IPS DF 6.9 (cell line): ENCODE data around the gene TUT1.
"Not testable (repeated sequence)": the region's sequence is repeated elsewhere in the genome, so short reads cannot be mapped to it uniquely, and the experiment has no call there.

Experiments
- DNase-seq: peaks from one replicate; pipeline ENCODE4 v3.0.0-alpha.2; 2013; ENCODE audit warnings: low read depth, low spot score
- H3K27ac ChIP-seq: one replicate; pipeline ENCODE4 v1.5.1; 2013; ENCODE audit warnings: low read length, control low read depth
- H3K27me3 ChIP-seq: 2 replicates; pipeline ENCODE4 v1.6.1; 2013; ENCODE audit warnings: mild to moderate bottlenecking, low read length; ENCODE audit not compliant: control insufficient read depth, insufficient read depth
- H3K36me3 ChIP-seq: 2 replicates; pipeline ENCODE4 v1.6.1; 2013; ENCODE audit warnings: low read length; ENCODE audit not compliant: control insufficient read depth, insufficient read depth
- H3K4me1 ChIP-seq: 2 replicates; pipeline ENCODE4 v1.6.1; 2013; ENCODE audit warnings: low read length; ENCODE audit not compliant: control insufficient read depth, insufficient read depth
- H3K4me3 ChIP-seq: 2 replicates; pipeline ENCODE4 v1.5.1; 2013; ENCODE audit warnings: mild to moderate bottlenecking, low read length
- H3K9me3 ChIP-seq: 2 replicates; pipeline ENCODE4 v1.6.1; 2013; ENCODE audit warnings: low read length, inconsistent platforms; ENCODE audit not compliant: control insufficient read depth, insufficient read depth
- WGBS: extraction: QIAGEN DNeasy Blood & Tissue Kit; methylation state at CpG from one replicate; pipeline ENCODE4 v1.1.7; 2013; ENCODE audit warnings: mixed read lengths, missing lambda C conversion rate; ENCODE audit not compliant: insufficient read length, insufficient coverage; 5-methylcytosine and 5-hydroxymethylcytosine counted together

The TUT1 gene

DNA sequence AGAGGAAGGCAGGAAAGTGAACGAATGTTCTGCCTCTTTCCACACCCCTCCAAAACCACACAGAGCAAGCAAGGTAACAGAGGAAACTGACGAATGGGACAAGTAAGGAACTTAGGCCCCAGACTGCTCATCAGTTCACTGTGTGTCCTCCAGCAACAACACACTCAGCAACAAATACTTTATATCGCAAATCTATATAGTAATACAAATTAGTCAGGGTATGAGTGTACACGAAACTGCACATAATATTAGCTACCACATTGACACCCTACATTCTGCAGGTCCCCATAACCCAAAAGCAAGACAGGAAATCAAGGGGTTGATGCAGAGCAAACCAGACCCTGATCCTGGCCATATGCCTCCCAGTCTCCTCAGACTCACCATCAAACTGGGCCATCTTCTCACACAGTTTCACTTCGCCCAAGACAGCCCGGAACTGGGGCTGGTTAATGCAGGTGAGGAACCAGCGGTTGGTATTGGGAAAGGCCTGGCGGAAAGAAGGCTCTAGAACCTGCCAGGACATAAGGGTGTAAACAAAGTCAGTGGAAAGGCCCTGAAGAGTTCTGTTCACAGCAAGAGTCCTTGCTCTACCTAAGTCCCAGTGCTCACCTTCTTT, 24.2 kb downstream of the TUT1 start:
- peaks cover 39% of the 10 kb centered on the region; the same call in 1 of the 2 replicates for H3K36me3 ChIP-seq
- H3K4me1 ChIP-seq: no peaks in the 10 kb centered on the region

DNA sequence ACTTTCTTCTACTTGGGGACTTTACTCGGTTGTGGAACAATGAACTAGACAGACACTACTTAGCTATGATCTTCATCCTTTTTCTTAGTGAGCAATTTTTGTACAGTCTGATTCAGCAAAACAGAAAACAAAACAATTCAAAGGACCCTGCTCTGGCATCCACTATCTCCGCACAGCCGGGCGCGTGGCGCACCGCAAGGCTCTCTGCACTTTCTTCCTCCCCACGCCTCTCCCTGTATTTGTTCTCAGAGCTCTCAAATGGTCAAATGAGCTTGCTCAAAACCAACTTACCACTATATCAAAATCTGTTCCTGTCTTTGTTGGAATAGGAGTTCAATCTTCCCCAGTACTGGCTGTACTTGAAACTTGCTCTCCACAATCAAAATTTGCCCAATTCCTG, 25.1 kb downstream of the TUT1 start:
- no CpG with 5 or more reads among the region's 8 CpGs for WGBS
- Histone ChIP-seq H3K4me3 (no peak overlapping the region), H3K4me1 (no peaks in the 10 kb centered on the region)

More for the DNA sequence above, 24.2 kb downstream of the TUT1 start:
- DNase-seq: no peak
- no CpG with 5 or more reads among the region's 8 CpGs for WGBS
- Histone ChIP-seq H3K4me3 (no peak overlapping the region), H3K27ac (no peak overlapping the region), H3K27me3 (no peaks in the 10 kb centered on the region), H3K9me3 (no peaks in the 10 kb centered on the region)

DNA sequence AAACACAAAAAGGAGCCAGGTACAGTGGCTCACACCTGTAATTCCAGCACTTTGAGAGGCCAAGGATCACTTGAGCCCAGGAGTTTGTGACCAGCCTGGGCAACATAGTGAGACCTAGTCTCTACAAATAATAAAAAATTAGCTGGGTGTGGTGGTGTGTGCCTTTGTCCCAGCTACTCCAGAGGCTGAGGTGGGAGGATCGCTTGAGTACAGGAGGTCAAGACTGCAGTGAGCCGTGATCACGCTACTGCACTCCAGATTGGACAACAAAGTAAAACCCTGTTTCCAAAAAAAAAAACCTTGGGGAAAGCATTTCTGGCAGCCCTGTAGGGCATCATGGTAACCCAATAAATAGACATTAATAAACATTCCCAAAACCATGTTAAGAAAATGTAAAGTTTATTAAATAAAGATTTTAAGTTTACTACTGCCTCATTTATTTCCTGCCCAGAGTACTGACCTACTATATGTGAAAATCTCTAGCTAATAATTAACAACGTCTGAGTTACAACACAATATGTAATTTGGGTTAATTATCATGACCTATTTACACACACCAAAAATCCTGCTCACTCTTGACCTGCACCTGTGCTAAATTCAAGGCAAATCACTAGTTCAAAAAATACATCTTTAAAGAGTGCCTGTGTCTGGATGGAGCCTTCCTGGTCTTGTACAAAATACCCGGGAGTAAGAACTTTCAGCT, 26.1 kb downstream of the TUT1 start:
- no peak for DNase-seq
- no peak overlapping the region for H3K4me3 ChIP-seq
- H3K27me3 ChIP-seq: no peaks in the 10 kb centered on the region
- H3K4me1 ChIP-seq: 0 out of 2 replicates have a peak, but pooled peaks cover 1% of the 10 kb centered on the region
- no peak overlapping the region for H3K27ac ChIP-seq
- no CpG with 5 or more reads among the region's 5 CpGs for WGBS
- peaks cover 27% of the 10 kb centered on the region; the same call in 1 of the 2 replicates for H3K36me3 ChIP-seq
- H3K9me3 ChIP-seq: no peaks in the 10 kb centered on the region

More for the DNA sequence above, 25.1 kb downstream of the TUT1 start:
- peaks cover 34% of the 10 kb centered on the region; the same call in 1 of the 2 replicates for H3K36me3 ChIP-seq
- no peak for DNase-seq
- no peak overlapping the region for H3K27ac ChIP-seq
- no peaks in the 10 kb centered on the region for H3K27me3 ChIP-seq
- H3K9me3 ChIP-seq: no peaks in the 10 kb centered on the region

DNA sequence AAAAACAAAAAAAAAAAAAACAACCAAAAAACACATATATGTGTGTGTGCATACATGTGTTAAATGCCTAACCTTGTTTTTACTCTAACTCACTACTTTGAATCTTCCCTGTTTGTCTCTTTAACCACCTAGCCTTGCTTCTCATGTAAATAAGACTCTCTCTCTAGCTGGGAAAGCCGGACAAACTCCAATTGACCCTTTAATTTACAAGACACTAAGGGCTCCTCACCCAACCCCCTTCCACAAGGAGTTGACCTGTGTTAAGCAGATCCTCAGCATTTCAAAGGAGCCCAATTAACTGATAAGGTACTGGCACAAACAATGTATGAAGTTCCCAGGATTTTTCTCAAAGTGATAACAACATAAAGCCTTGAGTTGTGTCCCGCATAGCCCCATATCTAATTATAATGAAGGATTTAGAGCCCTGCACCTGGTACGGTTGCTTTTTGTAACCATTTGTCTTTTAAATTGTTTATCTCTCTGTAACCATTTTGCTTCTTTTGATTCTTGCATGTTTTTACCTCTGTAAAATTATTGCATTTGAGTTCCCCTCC, 29.6 kb downstream of the TUT1 start:
- no CpG with 5 or more reads among the region's 3 CpGs for WGBS
- not testable (repeated sequence) for DNase-seq, H3K4me1 ChIP-seq, H3K27me3 ChIP-seq, H3K4me3 ChIP-seq, H3K9me3 ChIP-seq, H3K27ac ChIP-seq
- H3K36me3 ChIP-seq: peaks cover 28% of the 10 kb centered on the region; the same call in 1 of the 2 replicates

DNA sequence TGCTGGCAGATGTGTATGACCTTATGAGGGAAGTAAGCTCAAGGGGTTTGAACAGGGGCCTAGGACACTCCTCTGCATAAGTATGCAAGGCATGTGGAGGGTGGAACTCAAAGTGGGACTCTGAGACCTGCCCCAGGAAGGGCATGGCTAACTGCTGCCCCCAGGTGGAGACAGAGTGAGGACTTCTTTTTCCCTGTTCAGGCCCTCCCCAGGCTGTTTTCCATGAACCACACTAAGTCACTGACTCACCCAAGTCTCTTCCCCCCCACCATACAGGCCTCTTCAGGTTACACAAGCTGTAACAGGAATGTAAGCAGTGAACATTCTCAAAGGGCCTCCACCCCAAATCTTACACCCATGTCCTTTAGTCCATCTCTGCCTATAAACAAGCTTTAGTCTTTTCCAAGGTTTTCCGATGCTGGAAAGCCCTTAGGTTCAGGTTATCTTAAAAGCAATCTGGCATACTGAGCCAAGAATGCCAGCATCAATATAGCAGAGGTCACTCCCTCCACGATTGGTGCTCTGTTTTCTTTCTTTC, 30.7 kb downstream of the TUT1 start:
- Histone ChIP-seq H3K4me1 (peaks cover 10% of the 10 kb centered on the region), H3K36me3 (peaks cover 19% of the 10 kb centered on the region; the same call in 1 of the 2 replicates)
- WGBS: no CpG with 5 or more reads among the region's 2 CpGs

DNA sequence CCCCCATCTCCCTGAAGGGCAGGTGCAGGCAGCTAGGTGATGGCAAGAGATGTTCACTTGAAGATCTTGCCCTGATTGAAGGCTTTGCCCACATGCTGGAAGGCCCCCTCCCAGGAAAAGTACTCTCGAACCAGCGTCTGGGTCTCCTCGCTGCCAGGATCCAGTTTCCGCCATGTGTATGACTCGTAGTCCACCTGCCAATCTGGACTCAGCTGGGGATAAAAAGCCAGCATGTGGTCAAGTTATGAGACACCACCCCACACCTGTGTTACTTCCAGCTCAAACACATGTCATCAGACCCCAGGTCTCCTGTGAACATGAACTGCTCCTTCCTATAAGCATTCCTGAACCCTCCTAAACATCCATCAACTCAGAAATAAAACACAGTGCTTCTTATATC, 31.7 kb downstream of the TUT1 start:
- DNase-seq, H3K27ac ChIP-seq, H3K27me3 ChIP-seq, H3K4me3 ChIP-seq, H3K9me3 ChIP-seq: not testable (repeated sequence)
- no CpG with 5 or more reads among the region's 5 CpGs for WGBS
- peaks cover 16% of the 10 kb centered on the region; the same call in 1 of the 2 replicates for H3K36me3 ChIP-seq
- peaks cover 10% of the 10 kb centered on the region for H3K4me1 ChIP-seq

More for the DNA sequence above, 30.7 kb downstream of the TUT1 start:
- no peaks in the 10 kb centered on the region for H3K27me3 ChIP-seq
- H3K9me3 ChIP-seq: no peaks in the 10 kb centered on the region
- DNase-seq: no peak
- no peak overlapping the region for H3K27ac ChIP-seq
- H3K4me3 ChIP-seq: no peak overlapping the region

DNA sequence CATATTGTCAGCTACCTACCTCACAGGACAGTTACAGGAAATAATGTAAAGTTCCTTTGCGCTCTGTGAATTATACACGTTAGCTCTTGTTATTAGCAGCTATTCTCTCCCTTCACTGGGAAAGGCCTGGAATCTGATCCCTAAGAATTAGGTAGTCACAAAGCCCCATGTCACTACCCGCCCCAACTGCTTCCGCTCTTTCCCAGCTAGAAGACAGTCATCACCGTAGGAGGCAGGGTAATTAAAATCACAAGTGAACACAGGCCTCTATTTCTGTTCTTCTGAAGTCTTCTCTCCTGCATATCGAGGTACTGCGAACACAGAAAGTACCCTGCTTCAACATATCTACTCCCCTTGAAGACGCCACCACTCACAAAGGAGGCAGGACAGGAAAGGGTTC, 32.1 kb downstream of the TUT1 start:
- Histone ChIP-seq H3K9me3 (no peaks in the 10 kb centered on the region), H3K36me3 (peaks cover 16% of the 10 kb centered on the region; the same call in 1 of the 2 replicates), H3K4me3 (no peak overlapping the region), H3K27ac (no peak overlapping the region), H3K4me1 (peaks cover 12% of the 10 kb centered on the region), H3K27me3 (no peaks in the 10 kb centered on the region)
- DNase-seq: no peak
- no CpG with 5 or more reads among the region's 8 CpGs for WGBS

DNA sequence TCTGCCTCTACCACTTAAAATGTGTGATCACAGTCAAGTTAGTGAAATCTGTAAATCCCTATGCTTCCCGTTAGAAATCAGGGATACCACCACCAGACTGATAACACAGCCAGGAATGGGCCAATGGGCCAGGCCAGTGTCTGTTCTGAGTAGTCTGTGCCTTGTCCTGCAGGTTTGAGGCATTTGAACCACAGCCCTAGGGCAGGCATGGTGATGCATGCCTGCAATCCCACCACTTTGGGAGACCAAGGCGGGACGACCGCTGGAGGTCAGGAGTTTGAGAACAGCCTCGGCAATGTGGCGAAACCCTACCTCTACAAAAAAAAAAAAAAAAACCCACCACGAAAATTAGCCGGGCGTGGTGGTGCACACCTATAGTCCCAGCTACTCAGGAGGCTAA, 32.7 kb downstream of the TUT1 start:
- peaks cover 17% of the 10 kb centered on the region for H3K4me1 ChIP-seq
- no peak overlapping the region for H3K4me3 ChIP-seq
- no peaks in the 10 kb centered on the region for H3K27me3 ChIP-seq
- WGBS: no CpG with 5 or more reads among the region's 9 CpGs
- H3K9me3 ChIP-seq: no peaks in the 10 kb centered on the region
- peaks cover 16% of the 10 kb centered on the region; the same call in 1 of the 2 replicates for H3K36me3 ChIP-seq
- H3K27ac ChIP-seq: no peak overlapping the region
- DNase-seq: no peak

DNA sequence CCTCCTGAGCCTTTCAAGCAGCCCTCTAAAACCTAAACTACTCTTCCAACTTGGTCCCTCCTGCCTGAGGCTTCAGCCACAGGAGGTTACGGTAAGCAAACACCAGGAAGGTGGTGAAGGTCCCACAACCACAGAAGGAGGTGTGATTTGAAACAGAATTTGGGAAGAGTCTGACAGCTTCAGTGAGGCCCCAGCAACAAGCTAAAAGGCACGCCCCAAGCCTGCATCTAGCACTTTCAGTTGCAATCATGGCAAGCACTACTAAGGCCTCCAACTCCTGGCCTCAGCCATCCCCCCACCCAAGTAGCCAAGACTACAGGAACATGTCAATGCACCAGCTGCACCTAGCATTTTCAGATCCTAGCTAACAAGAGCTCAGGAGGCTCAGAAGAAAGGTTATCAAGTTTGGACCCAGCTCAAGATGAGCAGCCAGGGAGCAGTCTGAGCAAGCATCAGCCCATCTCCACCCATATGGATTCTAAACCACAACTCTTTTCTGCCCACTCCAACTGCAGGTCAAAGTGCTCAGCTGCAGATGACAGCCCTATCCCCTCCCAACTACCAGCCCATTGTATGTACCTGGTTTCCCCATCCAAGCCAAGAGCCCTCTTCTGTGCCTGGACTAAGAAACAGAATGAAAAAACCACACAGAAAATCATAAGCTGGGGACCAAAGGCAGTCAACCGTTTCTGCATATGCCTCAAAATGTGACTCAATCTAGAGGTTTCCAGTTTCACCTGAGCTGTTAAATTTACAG, 34.3 kb downstream of the TUT1 start:
- H3K27ac ChIP-seq: no peak overlapping the region
- no peaks in the 10 kb centered on the region for H3K9me3 ChIP-seq
- H3K36me3 ChIP-seq: peaks cover 16% of the 10 kb centered on the region; the same call in 1 of the 2 replicates
- H3K27me3 ChIP-seq: no peaks in the 10 kb centered on the region
- no peak overlapping the region for H3K4me3 ChIP-seq
- peaks cover 23% of the 10 kb centered on the region for H3K4me1 ChIP-seq
- WGBS: no CpG with 5 or more reads among the region's 3 CpGs
- no peak for DNase-seq
